ENCODE results near the gene HEXIM1. TPM values are rescaled to one million over a fixed set of nuclear protein-coding genes. Genes with fewer than 3 reads are reported as not detected.

Gene HEXIM1
- total RNA-seq, 4 donors from 2014 or later = 48.3 to 56.3 (median 53.8) TPM

DNA sequence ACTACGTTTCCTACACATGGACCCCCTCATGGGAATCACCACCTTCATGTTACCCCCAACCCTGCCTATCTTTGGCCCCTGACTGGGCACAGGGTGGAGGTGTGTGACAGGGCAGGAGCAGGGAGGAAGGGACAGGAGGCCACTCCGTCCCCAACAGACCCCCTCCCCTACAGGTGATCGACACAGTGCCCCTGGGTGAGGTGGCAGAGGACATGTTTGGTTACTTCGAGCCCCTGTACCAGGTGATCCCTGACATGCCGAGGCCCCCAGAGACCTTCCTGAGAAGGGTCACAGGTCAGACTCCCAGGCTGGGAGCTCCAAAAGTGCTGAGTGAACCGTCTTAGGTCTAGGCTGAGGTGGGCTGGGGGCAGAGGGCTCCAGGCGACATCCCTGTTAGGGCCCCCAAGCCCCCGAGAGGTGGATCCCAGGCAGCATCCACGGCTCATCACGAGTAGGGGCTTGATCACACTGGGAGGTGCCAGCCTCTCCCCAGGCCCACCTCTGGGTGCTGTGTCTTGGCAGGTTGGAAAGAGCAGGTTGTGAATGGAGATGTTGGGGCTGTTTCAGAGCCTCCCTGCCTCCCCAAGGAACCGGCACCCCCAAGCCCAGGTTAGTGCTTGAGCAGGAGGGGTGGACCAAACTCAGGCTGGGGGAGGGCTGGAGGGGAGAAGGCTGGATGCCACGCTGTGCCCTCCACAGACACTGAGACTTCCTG is 11.3 kb upstream of the HEXIM1 start:
- no peak for TF ChIP-seq POLR2AphosphoS5 (IDR thresholded peaks at IDR 0.05)
- TF ChIP-seq, protein P1, sequence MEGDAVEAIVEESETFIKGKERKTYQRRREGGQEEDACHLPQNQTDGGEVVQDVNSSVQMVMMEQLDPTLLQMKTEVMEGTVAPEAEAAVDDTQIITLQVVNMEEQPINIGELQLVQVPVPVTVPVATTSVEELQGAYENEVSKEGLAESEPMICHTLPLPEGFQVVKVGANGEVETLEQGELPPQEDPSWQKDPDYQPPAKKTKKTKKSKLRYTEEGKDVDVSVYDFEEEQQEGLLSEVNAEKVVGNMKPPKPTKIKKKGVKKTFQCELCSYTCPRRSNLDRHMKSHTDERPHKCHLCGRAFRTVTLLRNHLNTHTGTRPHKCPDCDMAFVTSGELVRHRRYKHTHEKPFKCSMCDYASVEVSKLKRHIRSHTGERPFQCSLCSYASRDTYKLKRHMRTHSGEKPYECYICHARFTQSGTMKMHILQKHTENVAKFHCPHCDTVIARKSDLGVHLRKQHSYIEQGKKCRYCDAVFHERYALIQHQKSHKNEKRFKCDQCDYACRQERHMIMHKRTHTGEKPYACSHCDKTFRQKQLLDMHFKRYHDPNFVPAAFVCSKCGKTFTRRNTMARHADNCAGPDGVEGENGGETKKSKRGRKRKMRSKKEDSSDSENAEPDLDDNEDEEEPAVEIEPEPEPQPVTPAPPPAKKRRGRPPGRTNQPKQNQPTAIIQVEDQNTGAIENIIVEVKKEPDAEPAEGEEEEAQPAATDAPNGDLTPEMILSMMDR (IDR thresholded peaks at IDR 0.05) = no peak
- no peak for TF ChIP-seq POLR2A (IDR thresholded peaks at IDR 0.05)
- no peak for TF ChIP-seq EP300 (IDR thresholded peaks at IDR 0.05)
- Histone ChIP-seq H3K27ac (peak overlapping the region in 3 of 4 donors; percentile 90 to 92 (median 91)), H3K36me3 (peaks cover 0 to 39% of the 10 kb centered on the region in 2 donors), H3K9me3 (no peaks in the 10 kb centered on the region), H3K4me3 (peak overlapping the region in 1 of 2 donors; percentile 81), H3K27me3 (no peaks in the 10 kb centered on the region), H3K4me1 (peaks cover 0 to 46% (median 10%) of the 10 kb centered on the region in 3 donors)
- WGBS, 2 donors (ENCODE audit: low coverage in 1 of 2) = 74% methylated on average over 2 of the region's 12 CpGs; no CpG with 5 or more reads in 1 of the 2 donors
- ATAC-seq = no peak

DNA sequence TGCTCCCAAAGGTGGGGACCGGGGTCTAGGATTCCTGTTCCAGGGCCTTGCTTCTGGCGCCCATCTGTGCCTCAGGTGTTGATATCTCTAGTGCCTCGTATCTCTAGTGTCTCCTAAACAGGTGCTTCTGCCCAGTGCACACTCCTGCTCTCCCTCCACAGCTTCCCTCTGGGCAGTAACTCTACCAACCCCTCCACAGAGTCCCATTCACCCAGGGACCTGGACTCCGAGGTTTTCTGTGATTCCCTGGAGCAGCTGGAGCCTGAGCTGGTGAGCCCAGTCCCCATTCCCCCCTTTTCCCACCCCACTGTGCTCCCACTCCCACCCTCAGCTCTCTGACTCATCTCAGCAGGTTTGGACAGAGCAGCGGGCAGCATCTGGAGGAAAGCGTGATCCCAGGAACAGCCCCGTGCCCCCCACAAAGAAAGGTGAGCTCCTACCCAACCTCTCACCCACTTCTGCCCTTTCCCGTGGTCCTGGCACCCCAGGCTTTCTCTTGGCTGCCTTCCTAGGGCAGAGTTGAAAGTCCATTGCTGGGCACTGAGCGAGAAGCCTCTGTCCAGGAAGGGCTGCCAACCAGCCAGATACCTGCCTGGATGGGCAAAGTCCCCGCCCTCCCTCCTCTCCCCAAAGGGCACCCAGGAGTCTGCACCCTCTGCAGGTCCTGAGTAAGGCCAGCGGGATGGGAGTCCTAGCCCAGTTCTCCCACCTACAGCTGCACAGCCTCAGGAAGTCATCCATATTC is 10.5 kb upstream of the HEXIM1 start:
- Histone ChIP-seq H3K27ac (peak overlapping the region in 1 of 4 donors; percentile 23), H3K4me1 (peaks cover 0 to 45% (median 10%) of the 10 kb centered on the region in 3 donors), H3K27me3 (no peaks in the 10 kb centered on the region), H3K9me3 (no peaks in the 10 kb centered on the region), H3K36me3 (peaks cover 0 to 39% of the 10 kb centered on the region in 2 donors), H3K4me3 (no peak overlapping the region)
- WGBS, 2 donors (ENCODE audit: low coverage in 1 of 2) = 57 to 84% methylated on average over 1 to 8 of the region's 11 CpGs
- TF ChIP-seq POLR2A (IDR thresholded peaks at IDR 0.05) (no peak), EP300 (IDR thresholded peaks at IDR 0.05) (no peak), POLR2AphosphoS5 (IDR thresholded peaks at IDR 0.05) (no peak)
- TF ChIP-seq, protein P1 (IDR thresholded peaks at IDR 0.05) = no peak
- ATAC-seq = no peak

DNA sequence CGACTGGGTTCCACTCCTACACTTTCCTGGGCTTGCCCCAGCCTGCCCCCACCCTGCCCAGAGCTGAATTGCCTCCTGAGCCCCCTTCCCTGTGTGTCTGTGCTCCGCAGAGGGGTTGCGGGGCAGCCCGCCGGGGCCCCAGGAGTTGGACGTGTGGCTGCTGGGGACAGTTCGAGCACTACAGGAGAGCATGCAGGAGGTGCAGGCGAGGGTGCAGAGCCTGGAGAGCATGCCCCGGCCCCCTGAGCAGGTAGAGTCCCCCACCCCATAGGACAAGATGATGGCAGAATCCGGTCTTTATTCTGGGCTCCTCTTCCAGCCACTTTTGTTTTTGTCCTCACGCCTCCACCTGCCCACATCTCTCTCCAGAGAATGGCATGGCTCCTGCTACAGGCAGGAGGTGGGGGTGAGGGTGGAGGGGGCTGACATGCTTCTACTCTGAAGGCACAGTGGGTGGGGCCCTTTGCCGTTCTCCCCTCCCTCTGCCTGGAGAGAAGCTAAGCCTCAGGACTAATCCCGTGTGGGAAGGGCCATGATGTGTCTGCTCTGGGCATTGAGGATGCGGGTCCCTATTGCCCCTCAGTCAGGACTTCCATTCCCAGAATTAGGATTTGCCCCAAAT is 9.3 kb upstream of the HEXIM1 start:
- ATAC-seq = no peak
- H3K4me3 ChIP-seq = no peak overlapping the region
- peaks cover 0 to 44% (median 16%) of the 10 kb centered on the region in 3 donors for H3K4me1 ChIP-seq
- 67 to 90% methylated on average over 2 to 3 of the region's 14 CpGs for WGBS, 2 donors (ENCODE audit: low coverage in 1 of 2)
- TF ChIP-seq POLR2AphosphoS5 (IDR thresholded peaks at IDR 0.05) (no peak), POLR2A (IDR thresholded peaks at IDR 0.05) (no peak), EP300 (IDR thresholded peaks at IDR 0.05) (no peak)
- TF ChIP-seq, protein P1 (IDR thresholded peaks at IDR 0.05) = no peak
- H3K27ac ChIP-seq = no peak overlapping the region
- peaks cover 0 to 39% of the 10 kb centered on the region in 2 donors for H3K36me3 ChIP-seq
- H3K27me3 ChIP-seq = no peaks in the 10 kb centered on the region
- no peaks in the 10 kb centered on the region for H3K9me3 ChIP-seq

DNA sequence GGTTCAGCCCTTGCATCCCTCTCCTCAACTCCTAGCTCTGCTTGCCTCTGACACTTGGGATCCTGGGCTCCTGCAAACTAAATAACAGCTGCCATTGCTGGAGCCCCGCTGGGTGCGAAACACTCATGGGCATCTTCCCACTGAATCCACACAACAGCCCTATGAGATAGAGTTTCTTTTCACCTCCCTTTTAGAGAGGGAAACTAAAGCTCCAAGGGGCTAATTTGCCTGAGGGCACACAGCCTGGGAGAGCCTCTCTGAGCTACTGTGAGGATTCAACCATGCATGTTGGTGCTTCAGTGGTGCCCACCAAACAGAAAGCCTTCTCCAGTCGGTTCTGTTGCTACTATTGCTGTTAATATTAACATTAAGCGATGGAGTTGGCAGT is 8.7 kb upstream of the HEXIM1 start:
- TF ChIP-seq POLR2AphosphoS5 (IDR thresholded peaks at IDR 0.05) (no peak), EP300 (IDR thresholded peaks at IDR 0.05) (no peak), POLR2A (IDR thresholded peaks at IDR 0.05) (no peak)
- TF ChIP-seq, protein P1 (IDR thresholded peaks at IDR 0.05) = no peak
- no peak for ATAC-seq
- Histone ChIP-seq H3K4me3 (no peak overlapping the region), H3K27me3 (no peaks in the 10 kb centered on the region), H3K27ac (no peak overlapping the region), H3K9me3 (no peaks in the 10 kb centered on the region), H3K4me1 (peaks cover 0 to 44% (median 16%) of the 10 kb centered on the region in 3 donors), H3K36me3 (peaks cover 0 to 39% of the 10 kb centered on the region in 2 donors)
- WGBS, 2 donors (ENCODE audit: low coverage in 1 of 2) = 20% methylated on average over 1 of the region's 4 CpGs; no CpG with 5 or more reads in 1 of the 2 donors

Measured in gastroesophageal sphincter (tissue), 4 donors.